ENCODE measurements around the gene MBD2.

MBD2 gene

DNA sequence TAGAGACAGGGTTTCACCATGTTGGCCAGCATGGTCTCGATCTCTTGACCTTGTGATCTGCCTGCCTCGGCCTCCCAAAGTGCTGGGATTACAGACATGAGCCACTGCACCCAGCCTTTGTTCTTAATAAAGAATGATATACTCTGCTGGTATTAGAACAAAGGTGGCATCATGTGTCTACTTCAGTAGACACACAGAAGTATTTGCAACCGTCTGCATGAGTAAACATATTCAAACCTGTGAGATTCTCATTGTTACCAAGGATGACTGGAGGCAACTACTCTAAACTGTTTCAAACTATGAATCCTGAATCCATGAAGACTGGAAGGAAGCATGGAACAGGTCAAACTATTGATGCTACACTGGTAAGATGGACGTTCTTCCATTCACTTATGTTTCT is 32.1 kb downstream of the MBD2 start:
- DNase-seq = no peak

DNA sequence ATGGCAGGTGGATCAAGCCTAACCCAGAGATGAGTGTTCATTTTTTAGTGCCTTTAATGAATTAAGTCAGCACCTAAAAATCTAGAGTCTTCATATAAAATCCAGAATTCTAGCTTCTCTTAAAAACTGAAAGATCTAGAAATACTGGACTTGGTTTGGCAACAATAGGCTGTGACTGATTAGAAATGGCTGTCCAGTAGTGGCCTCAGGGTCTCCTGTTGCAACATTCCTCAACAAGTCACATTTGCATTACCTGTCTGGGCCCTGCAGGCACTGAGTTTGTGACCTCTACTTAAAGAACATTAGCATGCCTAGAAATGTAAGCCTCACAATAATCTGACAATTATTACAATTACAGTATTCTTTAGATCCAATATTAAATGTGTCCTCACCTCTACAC is 33.1 kb downstream of the MBD2 start:
- DNase-seq = no peak

DNA sequence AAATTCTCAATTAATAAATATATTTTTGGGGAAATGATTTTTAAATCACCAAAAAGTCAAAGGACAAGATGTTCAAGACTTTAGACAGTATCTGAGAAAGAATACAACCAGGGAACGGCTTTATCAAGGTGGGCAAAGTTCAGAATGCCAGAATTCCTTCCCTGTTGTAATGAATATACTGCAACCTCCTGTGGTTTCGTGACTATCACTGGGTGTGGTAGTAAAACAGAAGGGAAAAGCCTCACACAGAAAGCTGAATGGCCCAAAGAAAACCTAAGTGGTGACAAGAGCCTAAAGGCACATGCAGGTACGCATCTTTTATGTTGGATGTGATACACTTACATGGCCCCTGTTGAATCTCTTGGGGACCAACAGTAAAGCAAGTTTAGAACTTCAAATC is 37.1 kb downstream of the MBD2 start:
- DNase-seq = no peak

DNA sequence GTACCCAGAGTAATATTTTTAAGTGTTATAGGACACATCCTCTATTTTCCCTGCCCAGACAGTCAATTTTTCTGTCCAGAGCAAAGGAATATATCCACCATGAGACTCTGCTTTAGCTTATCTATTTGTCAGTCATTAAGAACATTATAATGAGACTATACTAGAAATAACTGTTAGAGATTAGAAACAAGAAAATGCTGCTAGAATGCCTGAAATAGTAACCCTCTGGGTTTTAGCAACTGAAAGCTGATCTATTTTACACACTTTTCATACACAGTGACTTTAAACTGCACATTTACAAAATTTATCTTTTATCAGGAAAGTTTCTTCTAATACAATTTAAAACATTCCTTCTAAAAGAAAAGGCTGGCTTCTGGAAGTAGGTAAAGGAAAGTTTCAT is 39.6 kb downstream of the MBD2 start:
- no peak for DNase-seq

DNA sequence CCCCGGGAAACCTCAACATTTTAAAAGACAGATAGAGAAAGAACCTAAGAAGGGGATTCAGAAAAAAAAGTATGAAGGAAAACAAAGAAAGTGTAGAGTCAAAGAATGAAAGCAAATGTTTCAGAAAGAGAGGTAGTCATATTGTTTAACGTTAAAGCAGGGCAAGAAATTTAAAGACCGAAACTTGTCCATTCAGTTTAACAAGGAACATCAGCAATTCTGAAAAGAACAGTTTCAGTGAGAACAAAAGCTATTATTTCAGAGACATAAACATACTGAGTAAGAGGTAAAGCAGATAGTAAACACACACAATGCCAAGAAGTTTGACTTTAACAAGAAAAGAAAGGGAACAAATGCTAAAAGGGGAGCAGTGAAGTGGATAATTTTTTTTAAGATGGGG is 41.1 kb downstream of the MBD2 start:
- no peak for DNase-seq

DNA sequence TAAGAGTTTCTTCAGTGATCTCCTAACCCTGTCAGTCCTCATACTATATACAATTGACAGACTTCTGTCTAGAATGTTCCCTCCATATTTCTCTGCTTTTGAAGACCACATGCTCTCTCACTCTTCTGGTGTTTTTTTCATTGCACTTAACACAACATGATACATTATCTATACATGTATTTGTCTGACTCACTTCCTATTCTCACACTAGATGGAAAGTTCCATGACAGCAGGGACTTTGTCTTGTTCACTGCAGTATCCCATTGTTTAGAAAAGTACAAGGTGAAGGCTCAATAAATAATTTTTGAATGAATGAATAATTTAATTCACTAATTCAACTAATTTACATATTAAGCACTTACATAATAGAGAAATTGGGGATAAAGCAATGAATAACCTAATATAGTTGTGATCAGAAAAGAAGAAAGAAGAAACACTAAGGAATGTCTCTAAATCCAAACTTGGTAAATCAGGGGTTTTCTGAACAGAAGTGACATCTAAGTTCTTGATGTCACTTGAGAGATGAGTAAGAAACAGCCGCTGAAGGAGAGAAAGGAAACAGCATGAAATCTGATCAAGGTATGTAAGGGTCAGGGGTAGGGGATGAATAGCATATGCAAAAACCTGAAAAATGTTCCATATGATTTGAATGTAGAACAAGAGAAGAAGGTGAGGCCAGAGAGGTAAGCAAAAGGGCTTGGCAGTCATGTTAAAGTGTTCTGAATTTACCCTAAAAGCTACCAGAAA is 42.4 kb downstream of the MBD2 start:
- DNase-seq = no peak

DNA sequence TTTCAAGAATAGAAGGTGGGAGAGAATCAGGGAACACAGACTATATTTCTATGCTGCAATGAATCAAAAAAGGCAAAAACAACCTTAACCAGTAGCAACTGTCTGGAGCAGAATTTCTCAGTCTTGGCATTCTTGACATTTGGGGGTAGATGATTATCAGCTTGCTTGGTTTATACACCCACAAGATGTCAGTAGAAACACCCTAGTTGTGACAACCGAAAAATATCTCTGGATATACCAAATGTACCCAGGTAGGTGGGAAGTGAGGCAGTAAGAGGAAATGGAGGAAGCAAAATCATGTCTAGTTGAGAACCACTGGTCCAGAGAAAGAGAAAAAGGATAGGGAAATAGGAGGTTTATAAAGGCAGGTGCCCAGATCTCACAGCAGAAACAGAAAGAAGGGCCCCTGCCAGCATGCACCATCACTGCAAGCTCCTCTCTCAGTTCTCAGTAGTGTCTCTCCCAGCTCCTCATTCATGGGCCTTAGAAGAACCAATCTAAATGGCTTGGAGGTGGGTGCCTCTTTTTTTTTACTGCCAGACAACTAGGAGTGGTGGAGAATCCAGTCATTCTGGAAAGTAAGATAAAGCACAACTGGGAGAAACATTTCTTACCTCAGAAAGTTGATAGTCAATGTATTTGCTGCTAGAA is 50.4 kb downstream of the MBD2 start:
- no peak for DNase-seq

DNA sequence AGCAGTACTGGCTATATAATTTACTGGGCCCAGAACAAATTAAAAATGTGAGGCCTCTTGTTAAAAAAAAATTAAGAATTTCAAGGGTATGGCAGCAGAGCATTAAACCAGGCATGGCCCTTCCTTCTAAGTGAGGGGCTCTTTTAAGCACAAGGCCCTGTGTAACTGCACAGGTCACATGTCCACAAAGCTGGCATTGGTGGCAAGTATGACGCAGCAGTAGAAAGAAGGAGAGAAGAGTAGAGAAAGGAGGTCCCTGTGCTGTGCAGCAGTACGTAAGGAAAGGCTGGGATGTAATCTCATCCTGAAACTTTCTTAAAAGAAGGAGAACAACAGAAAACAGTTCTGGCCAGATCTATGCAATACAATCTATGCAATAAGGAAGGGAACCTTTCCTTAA is 51.2 kb downstream of the MBD2 start:
- no peak for DNase-seq

DNA sequence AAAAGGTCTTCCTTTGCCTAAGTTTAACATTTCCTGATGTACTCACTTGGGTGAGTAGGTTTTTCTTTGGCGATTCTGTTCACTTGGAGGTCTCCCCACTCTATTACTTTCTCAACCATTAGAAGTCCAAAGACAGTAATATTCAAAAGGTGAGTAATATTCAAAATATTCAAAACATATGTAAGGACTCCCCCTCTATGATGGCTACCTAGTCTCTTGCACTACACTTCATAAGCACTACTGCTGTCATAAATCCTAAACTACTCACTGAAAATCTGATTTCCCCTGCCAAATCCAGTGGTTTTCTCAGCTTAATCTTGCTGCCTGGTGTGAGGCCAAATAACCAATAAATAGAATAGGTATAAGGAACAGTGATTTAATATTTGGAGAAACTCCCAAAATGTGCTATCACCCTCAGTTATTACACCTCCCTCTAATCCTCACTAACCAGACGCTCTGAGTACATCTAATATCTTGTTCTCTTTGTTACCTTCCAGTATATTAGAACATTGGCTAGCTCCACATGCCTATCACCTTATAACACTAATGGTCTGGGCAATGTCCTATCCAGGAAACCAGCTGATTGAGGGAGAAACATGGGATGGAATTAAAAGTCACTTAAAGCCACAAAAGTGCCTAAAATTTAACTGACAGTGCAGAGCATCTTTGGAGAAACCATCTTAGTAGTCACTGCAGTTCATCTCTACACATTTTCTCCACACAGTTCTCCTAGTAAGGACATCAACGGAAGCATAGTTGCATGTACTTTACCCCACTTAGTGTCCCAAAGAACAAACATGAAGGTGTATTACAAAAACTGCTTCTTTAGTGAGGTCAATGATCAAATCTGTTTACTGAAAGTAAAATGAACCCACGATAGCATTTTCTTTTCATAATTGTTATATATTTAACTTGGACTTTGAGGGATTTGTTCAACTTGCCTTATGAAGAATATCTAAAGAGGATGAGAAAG is 54.8 kb downstream of the MBD2 start:
- no peak for DNase-seq

DNA sequence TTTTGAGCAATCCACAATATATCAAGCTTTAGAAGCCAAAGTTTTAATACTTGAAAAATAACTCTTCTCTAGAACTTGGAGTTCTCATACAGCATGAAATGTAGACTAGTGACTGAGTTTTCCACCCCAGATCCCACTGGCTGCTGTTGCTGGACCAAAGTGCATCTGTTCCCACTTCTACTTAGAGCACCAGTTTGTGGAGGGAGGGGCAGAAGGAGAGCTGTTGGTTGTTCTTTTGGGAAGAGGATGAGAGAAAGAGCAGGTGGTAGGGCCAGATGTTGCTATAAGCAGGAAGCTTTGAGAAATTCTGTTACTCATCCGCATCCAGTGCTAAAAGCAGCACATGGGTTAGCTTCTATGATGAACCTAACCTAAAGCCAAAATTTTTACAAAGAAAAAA is 59.0 kb downstream of the MBD2 start:
- no peak for DNase-seq

DNA sequence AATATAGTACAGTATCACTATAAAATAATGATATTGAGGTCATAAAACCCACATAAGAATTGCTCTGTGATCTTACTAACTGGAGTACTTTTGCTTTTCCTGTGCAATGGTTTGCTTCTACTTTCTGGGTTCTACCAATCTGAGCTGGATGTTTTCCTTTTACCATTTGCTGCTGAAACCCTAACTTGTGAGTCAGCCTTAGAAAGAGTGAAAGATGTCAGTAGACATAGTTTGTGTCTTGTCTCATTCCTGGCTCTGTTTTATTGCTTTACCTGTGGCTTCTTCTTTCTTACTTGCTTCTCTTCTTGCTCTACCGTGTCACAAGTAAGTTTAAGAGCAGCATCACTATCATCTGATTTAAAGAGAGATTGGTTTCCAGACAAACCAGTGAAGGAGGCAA is 61.0 kb downstream of the MBD2 start:
- DNase-seq = no peak

DNA sequence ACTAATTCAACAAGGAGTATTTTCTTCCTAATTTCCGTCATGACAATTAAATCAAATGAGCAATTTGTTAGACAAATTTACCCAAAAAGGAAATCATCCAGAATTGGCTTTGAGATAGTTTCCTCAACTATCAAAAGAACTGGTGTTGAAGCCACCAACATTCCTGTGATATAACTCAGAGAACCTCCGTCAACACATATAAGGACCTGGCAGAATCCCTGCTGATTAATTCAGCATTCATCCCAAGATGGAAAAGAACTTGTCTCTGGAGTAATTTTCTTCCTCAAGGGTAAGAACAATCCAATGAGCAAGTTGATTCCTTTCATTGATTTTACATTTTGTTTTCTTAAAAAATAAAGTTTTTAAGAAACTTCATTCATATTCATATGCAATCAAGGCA is 62.0 kb downstream of the MBD2 start:
- DNase-seq = no peak

DNA sequence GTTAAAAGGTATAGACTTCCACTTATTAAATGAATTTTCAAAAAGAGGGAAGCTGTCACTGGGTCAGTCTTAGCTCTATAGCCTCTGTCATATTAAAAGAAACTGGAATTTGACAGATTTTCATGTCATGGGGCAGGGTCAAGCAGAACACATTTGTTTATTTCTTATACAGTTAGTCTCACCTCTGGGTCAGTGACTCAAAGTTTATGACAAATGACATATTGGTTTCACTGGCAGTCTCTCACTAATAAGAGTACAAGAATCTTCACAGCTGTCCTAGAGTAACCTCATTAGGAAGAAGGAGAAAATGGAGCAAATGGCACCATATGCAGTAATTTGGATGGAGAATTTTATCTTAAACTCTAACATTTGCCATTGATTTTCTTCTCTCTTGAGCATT is 63.2 kb downstream of the MBD2 start:
- no peak for DNase-seq

DNA sequence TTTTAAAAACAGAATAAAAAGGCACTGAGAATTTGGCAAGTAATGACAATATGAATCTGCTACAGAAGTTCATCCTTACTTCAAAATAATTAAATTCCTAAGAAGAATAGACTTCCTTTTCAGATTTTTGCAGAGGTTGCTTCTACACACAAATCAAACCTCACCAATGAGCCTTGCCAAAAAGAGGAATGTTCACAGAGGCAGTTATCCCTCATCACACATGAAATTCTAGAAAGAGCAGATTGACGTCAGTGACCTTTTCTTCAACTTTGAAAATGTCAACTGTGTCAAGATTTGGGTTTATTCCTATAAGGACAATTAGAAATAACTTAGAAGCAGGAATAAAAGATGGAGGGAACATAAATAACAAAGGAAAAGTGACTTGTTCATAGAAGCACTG is 64.6 kb downstream of the MBD2 start:
- no peak for DNase-seq

DNA sequence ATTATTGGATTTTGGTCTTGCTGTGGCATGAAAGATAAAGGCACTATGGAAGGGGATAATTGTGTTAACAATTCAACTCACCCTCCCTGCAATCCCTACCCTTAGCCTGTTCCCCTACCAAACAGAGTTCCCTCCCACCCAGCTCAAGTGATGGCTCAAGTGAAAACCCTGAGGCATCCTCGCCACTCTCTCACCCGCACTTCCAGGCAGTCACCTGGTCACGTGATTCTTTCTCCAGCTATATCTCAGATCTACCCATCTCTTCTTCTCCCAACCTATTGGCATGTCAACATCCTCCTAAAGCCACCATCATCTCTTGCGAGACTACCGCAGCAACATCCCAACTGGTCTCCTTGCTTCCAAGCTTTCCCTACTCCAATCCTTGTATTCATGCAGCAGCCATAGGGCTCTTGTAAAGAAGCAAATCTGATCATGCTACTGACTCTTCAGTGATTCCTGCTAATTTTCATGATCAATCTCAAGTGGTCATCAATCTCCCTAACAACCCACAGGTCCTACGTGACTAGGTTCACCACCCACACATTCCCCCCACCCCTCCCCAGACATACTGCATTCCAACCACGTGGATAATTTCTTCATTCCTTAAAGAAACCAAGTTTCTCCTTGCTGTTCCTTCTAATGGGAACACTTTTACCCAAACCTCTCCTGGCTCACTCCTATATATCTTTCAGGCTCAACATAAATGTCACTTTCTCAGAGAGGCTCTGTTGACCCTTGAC is 66.7 kb downstream of the MBD2 start:
- DNase-seq = no peak

DNA sequence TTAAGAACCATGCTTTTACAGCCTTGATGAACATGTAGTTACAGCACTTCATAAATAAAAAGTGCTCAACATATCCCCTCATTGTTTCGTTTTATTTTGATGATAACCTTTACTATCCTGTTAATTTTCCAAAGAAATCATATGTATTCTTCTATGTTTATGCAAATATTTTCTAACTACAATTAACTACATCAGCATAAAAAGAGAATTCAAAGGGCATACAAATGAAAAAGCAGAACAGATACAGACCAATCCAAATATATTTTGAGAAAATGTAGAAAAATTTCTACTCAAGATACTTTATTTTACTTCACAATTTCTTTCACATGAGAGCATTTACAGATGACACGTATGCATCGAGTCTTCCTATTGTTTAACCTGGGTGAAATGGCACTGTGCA is 69.1 kb downstream of the MBD2 start:
- DNase-seq = no peak

DNA sequence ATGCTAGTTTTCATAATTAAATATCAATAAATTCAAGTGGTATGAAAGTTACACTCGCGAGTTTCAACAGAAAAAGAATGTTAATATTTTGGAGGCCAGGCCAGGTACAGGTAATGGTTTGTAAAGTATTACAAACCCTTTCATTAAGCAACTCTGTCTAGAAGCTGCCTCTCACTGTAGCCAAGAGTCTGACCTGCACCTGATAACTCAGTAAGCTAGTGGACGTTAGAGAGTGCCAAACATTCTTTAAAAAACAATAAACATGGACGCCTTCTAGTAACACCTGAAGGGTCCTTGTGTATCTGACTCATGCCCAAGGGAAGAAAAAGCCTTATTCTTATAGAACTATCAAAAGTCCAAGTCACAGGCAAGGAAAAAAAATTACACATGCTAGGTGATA is 70.2 kb downstream of the MBD2 start:
- DNase-seq = no peak

DNA sequence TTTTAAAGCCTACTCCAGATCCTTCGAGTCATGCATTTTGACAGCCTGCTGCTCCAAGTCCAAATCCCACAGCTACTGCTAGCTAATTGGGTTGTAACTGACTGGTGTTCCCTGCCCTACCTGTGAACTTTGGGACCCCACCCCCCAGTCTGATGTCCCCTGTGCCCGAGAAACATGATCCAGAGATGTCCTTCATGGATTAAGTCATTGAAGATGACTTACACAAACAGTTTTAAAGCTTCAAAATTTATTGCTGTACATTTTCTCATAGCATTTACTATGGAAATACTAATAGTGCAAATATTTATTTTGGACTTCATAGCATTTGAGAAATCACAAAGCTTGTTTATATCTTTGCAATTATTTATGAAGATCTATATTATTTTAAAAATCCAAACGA is 73.1 kb downstream of the MBD2 start:
- DNase-seq = no peak

DNA sequence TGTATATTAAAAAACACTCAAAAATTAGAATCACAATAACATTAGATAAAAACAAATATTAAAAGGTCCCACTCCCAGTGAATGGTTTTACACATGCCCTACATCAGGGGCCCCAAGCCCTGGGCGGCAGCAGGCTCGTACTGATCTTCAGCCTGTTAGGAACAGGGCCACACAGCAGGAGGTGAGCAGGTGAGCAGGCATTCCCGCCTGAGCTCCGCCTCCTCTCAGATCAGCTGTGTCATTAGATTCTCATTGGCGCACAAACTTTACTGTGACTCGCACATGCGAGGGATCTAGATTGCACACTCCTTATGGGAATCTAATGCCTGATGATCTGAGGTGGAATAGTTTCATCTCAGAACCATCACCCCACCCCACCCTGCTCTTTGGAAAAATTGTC is 74.2 kb downstream of the MBD2 start:
- DNase-seq = no peak

DNA sequence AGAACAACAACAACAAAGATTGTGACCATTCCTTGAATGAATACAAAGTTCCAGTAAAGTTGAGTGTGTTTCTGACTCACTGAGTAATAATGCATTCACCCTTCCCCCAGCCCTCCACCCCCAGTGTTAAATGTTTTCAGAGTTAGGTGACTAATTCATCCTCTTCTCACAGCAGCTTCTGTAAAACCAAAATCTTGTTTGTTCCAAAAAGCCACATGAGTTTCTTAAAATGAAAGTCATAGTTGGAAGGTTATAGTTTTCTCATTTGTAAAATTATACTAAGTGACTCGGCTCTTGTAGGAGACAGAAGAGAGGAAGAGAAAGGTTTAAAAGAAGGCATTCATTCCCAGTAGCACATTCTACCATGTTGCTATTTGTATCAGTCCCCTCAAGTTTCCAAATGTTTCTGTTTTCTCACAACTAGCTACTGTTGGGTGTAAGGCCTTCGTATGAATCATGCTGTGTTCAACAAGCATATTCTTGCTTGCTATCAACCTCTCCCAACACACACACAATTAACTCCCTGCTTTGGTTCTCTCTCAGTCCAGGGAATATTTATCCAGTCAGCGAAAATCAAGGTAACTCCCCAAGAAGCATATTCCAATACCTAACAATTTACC is 75.3 kb downstream of the MBD2 start:
- no peak for DNase-seq

DNA sequence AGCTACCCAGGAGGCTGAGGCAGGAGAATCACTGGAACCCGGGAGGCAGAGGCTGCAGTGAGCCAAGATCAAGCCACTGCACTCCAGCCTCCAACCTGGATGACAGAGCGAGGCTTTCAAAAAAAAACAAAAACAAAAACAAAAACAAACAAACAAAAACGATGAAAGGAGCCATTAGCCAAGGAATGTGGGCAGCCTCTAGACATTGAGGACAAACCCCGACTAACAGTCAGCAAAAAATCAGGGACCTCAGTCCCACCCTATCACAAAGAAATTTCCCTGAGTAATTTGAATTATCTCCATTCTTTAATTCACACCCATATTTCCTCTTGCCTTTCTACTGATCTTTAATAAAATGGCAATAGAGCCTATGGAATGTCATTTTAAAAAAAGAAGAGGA is 75.8 kb downstream of the MBD2 start:
- no peak for DNase-seq

DNA sequence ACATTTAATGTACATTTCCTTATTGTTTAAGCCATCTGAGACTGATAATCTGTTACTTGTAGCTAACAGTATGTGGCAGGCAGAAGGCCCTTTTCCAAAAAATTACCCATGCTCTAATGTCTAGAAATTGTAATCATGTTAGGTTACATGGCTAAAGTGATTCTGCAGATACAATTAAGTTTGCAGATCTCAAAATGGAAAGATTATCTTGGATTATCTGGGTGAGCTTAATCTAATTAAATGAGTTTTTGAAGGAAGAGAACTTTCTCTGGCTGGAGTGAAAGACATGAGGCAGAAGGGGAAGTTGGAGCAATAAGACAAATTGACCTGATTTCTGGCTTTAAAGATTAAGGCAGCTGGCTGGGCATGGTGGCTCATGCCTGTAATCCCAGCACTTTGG is 76.3 kb downstream of the MBD2 start:
- DNase-seq = no peak

DNA sequence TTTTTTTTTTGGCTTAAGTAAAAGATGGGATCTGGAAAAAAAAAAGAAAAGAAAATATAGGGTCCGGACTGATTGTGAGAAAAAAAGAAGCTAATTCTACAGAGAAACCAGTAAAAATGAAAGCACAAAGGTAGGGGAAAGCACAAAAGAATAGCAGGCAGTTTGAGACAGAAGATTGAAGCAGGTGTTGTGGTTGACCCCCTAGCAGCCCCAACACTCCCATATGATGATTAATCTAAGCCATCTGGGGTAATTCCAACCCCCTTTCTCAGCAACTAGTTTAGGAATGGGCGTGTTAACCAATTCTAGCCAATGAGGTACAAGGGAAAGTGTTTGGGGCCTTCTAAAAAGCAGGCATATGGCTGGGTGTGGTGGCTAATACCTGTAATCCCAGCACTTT is 77.0 kb downstream of the MBD2 start:
- DNase-seq = no peak

All from NCI-H187 (cell line).